VCaP (cell line): ENCODE data around the gene EDC3.

Experiments used
- H3K27ac ChIP-seq: fragments of 450-650 bp; 2 replicates; pipeline ENCODE4 v1.5.1; 2017
- CTCF ChIP-seq: fragments of 450-650 bp; conservative IDR thresholded peaks from 2 replicates; pipeline ENCODE4 v1.5.1; 2017; ENCODE audit warnings: mild to moderate bottlenecking, moderate library complexity

The EDC3 gene

GRCh38 chr15:74642734-74643664, 52.8 kb downstream of the EDC3 start:
- TF ChIP-seq CTCF = no peak
- peak overlapping the region; percentile 100 for H3K27ac ChIP-seq

DNA sequence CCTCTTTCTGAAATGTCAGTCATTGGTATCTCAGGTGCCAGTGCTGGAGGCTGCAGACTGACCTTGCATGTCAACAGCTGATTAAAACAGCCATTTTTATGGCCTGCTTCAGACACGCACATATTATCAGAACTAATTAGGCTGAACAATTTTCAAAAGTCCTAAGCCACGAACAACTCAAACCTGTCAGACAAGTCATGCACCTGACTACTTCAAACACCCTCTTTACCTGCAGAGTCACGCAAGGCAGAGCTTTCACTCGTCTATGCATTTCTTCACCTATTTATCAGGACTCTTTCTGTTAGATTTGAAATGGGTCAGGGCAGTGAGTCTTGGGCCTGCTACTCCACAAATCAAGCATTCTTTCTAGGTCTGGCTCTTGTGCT, 53.5 kb downstream of the EDC3 start:
- peak overlapping the region; percentile 100 for H3K27ac ChIP-seq
- no peak for TF ChIP-seq CTCF

DNA sequence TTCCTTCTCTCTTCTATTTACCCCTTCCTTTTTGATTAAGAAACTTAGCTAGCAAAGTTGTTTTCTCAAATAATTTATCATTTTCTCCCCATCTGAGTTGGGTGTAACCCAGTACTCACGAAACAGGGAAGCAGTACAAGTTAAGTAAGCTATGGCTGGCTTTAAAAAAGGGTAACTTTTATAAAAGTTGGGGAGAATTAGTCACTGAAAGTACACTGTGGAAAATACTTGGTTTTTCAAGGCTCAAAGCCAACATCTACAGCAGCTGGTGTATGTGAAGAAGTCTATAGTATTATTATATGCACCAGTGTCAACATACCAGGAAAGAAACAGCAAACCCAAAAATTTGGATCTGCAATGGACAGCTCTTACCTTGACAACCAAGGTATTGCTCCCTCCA, 54.7 kb downstream of the EDC3 start:
- H3K27ac ChIP-seq = peak overlapping the region; percentile 100
- no peak for TF ChIP-seq CTCF

DNA sequence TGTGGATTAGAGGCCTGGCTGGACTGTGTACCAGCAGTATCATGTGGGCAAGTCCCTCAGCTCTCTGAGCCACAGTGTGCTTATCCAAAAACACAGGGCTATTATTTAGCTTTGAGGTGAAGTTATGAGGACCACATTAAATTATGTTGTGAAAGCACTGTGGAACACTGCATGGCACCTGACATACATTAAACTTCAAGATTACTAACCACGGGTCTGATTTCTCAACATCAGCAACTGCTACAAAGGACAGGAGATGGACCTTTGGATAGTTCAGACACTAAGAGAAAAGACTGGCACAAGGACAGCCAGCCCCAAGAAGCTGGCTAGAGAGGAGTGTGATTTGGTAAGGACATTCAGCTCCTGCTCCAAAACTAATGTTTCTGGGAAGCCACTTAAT, 58.8 kb downstream of the EDC3 start:
- H3K27ac ChIP-seq = peak overlapping the region; percentile 100; the same call in 1 of the 2 replicates
- no peak for TF ChIP-seq CTCF

GRCh38 chr15:74635228-74635627, 60.6 kb downstream of the EDC3 start:
- peak overlapping the region; percentile 100; the same call in 1 of the 2 replicates for H3K27ac ChIP-seq

DNA sequence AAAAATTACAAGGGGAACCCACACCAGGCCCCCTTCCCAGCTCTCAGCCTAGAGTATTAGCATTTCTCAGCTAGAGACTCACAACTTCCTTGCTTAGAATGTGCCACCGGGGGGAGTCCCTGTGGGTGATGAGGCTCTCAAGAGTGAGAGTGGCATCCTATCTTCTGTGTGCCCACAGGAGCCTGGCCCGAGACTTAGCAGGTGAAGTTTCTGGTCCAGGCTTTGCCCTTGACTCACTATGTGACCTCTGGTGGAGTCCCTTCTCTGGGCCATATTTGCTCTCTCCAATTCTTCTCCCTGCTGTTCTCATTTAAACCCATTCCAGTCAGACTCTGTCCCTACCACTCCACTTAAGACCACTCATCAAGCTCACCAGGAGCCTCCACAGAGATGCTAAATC, 62.0 kb downstream of the EDC3 start:
- no peak overlapping the region for H3K27ac ChIP-seq
- TF ChIP-seq CTCF = 0 out of 2 replicates have a peak, but pooled peaks have one; percentile 7

More at GRCh38 chr15:74635228-74635627, 60.6 kb downstream of the EDC3 start:
- peak; percentile 96 for TF ChIP-seq CTCF

GRCh38 chr15:74632601-74633000, 63.2 kb downstream of the EDC3 start:
- H3K27ac ChIP-seq = peak overlapping the region; percentile 24; the same call in 1 of the 2 replicates

More at GRCh38 chr15:74632601-74633000, 63.2 kb downstream of the EDC3 start:
- TF ChIP-seq CTCF = no peak
